H1 (cell line): ENCODE data around the gene FZD8. TPM values are rescaled to one million over a fixed set of nuclear protein-coding genes. Genes with fewer than 3 reads are reported as not detected.

ENCODE experiments used
- POU5F1 ChIP-seq: IDR thresholded peaks from 2 replicates; pipeline ENCODE4 v1.6.1; 2011; ENCODE audit warnings: low read depth, mild to moderate bottlenecking, low read length, moderate library complexity
- SIRT6 ChIP-seq: IDR thresholded peaks from one replicate; pipeline ENCODE4 v1.7.1; 2012; ENCODE audit warnings: low read length, inconsistent platforms
- SRF ChIP-seq: IDR thresholded peaks from 2 replicates; pipeline ENCODE4 v1.6.1; 2011; ENCODE audit warnings: mild to moderate bottlenecking, low read depth, low read length, moderate library complexity
- TAF1 ChIP-seq: IDR thresholded peaks from 2 replicates; pipeline ENCODE4 v1.6.1; 2011; ENCODE audit warnings: mild to moderate bottlenecking, low read depth, low read length
- polyA plus RNA-seq, 7 experiments: library from polyadenylated mRNA; depleted of rRNA in 3 of 7; stranded (reverse) in 5 of 7; unstranded in 2 of 7; fragments of >200 nt in 5 of 7; fragments of 200-250 nt in 2 of 7; gene quantifications; 1 replicate in 5 of 7; 2 replicates in 1 of 7; 4 replicates in 1 of 7; pipeline versions ENCODE4 v1.2.1 to v1.2.3, GENCODE V29; 2011 to 2013; ENCODE audit warnings: missing spikeins in 2 of 7, mixed read lengths in 2 of 7
- total RNA-seq: library from RNA; stranded (reverse); fragmentation: NEBNext Ultra II Directional; extraction: Animal tissue kit (Norgen Biotek cat#: 25700); gene quantifications from 2 replicates; pipeline ENCODE4 v1.2.1, GENCODE V29; 2021
- TF ChIP-seq, protein P1 (sequence below): IDR thresholded peaks from 2 replicates; pipeline ENCODE4 v1.6.1; 2011; ENCODE audit warnings: low read length, improper control_type of control experiment

Gene FZD8
- total and polyA plus RNA-seq, 2 of the 8 experiments (the other 6 are each of a cell fraction or from before 2014, with no cell fraction given) = 4.8 to 7.1 TPM

GRCh38 chr10:35667971-35668370, 25.9 kb upstream of the FZD8 start (continued):
- TF ChIP-seq SRF (no peak), POU5F1 (no peak), SIRT6 (no peak), TAF1 (no peak)
- TF ChIP-seq, protein P1, sequence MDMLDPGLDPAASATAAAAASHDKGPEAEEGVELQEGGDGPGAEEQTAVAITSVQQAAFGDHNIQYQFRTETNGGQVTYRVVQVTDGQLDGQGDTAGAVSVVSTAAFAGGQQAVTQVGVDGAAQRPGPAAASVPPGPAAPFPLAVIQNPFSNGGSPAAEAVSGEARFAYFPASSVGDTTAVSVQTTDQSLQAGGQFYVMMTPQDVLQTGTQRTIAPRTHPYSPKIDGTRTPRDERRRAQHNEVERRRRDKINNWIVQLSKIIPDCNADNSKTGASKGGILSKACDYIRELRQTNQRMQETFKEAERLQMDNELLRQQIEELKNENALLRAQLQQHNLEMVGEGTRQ = no peak
